Skeletal muscle tissue (tissue), 4 donors: ENCODE results near the gene TMX4. TPM values are rescaled to one million over a fixed set of nuclear protein-coding genes. Genes with fewer than 3 reads are reported as not detected.
"Not testable (repeated sequence)": the region's sequence is repeated elsewhere in the genome, so short reads cannot be mapped to it uniquely, and the experiment has no call there.

Source experiments
- H3K27ac ChIP-seq: one replicate; pipeline ENCODE4 v1.7.0; 2013; ENCODE audit warnings: mild to moderate bottlenecking, low read depth, low read length, inconsistent platforms
- H3K27me3 ChIP-seq, 3 donors: one replicate each; pipeline ENCODE4 v1.7.0; 2013; ENCODE audit warnings: low read length in 3 of 3; ENCODE audit not compliant: control insufficient read depth in 3 of 3, insufficient read depth in 3 of 3
- H3K36me3 ChIP-seq, 3 donors: one replicate each; pipeline ENCODE4 v1.7.0; 2013; ENCODE audit warnings: low read length in 3 of 3; ENCODE audit not compliant: control insufficient read depth in 3 of 3, insufficient read depth in 3 of 3
- H3K4me1 ChIP-seq, 3 donors: one replicate each; pipeline ENCODE4 v1.7.0; 2013; ENCODE audit warnings: low read length in 3 of 3, mild to moderate bottlenecking in 3 of 3; ENCODE audit not compliant: control insufficient read depth in 3 of 3, insufficient read depth in 3 of 3
- H3K4me3 ChIP-seq, 3 donors: one replicate each; pipeline ENCODE4 v1.7.0; 2013; ENCODE audit warnings: low read length in 3 of 3
- H3K9ac ChIP-seq, 3 donors: one replicate each; pipeline ENCODE4 v1.7.0; 2013; ENCODE audit warnings: low read length in 3 of 3, mild to moderate bottlenecking in 3 of 3, moderate library complexity in 2 of 3, low read depth in 1 of 3
- H3K9me3 ChIP-seq, 3 donors: one replicate each; pipeline ENCODE4 v1.7.0; 2013; ENCODE audit warnings: low read length in 3 of 3; ENCODE audit not compliant: control insufficient read depth in 3 of 3
- total RNA-seq: library from RNA; depleted of rRNA; stranded (reverse); fragments of >200 nt; gene quantifications from one replicate; pipeline ENCODE4 v1.2.3, GENCODE V29; 2014
- donor health status: Osteomylitis.

TMX4 gene
- total RNA-seq, 1 donor from 2014 or later, result 13.6 TPM

DNA sequence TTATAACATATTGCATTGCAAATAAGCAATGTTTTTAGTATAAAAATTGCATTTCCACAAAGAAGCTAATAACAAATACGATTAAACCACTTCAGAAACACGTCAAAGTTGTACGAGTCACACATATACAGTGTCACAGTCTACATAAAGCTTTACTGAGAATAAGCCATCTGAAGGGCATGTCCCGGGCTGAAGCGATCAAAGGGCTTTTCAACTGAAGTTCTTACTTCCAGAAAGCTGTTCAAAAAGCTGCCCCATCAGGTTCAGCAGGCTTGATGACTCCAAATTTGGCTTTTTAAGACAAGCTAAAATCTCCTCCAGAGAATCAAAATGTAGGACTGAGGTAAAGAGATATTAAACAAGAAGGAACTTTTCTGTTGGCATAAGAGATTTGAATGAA, 41.9 kb downstream of the TMX4 start:
- no peak overlapping the region for H3K9ac ChIP-seq
- peaks cover 13 to 28% (median 22%) of the 10 kb centered on the region in 3 donors for H3K36me3 ChIP-seq
- H3K4me3 ChIP-seq, result no peak overlapping the region

DNA sequence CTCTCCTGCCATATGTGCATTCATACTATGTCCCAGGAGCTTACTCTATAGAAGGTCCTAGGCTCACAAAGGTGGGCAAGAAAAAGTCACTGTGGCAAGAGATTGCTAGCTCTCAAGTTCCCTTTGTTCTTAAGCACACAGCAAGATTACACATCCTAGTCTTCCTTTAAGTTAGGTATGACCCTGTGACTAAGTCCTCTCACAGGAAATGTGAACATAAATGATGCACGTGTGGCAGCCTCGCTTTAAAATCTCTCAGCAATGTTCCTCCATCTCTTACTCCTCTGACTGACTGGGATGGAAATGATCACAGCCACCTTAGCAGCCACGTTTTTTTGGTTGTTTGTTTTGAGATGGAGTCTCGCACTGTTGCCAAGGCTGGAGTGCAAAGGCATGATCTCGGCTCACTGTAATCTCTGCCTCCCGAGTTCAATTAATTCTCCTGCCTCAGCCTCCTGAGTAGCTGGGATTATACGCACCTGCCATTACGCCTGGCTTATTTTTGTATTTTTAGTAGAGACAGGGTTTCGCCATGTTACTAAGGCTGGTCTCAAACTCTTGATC, 43.6 kb downstream of the TMX4 start:
- H3K9ac ChIP-seq, result no peak overlapping the region
- H3K27ac ChIP-seq, result no peak overlapping the region
- no peaks in the 10 kb centered on the region for H3K27me3 ChIP-seq
- H3K4me1 ChIP-seq, result no peaks in the 10 kb centered on the region
- H3K36me3 ChIP-seq, result peaks cover 5 to 15% (median 7%) of the 10 kb centered on the region in 3 donors
- H3K4me3 ChIP-seq, result no peak overlapping the region
- no peaks in the 10 kb centered on the region for H3K9me3 ChIP-seq

More for the DNA sequence above, 41.9 kb downstream of the TMX4 start:
- Histone ChIP-seq H3K27ac (no peak overlapping the region), H3K4me1 (no peaks in the 10 kb centered on the region), H3K27me3 (no peaks in the 10 kb centered on the region), H3K9me3 (no peaks in the 10 kb centered on the region)

DNA sequence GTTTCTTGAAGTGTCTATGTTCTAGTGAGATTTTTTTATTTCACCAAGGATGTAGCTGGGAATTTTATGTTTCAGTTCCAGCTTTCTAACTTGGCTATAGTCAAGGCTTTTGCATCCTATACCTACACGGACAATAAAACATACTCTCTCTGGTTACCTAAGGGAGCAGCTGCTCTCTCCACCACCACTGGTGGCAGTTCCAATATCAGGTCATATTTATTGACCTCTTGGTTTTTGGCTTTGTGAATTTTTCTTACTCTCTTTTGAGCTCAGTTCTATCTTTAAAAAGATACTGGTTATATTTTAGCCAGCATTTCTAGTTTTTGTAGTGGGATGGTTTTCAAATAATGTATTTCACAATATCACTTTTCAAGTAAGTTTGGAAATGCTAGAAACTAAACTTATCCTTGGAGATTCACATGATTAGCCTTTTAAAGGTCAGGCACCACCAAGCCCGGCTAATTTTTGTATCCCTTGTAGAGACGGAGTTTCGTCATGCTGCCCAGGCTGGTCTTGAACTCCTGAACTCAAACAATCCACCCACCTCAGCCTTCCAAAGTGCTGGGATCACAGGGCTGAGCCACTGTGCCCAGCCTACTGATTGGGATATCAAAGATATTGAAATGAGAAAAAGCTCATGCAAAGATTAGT, 44.7 kb downstream of the TMX4 start:
- no peaks in the 10 kb centered on the region for H3K9me3 ChIP-seq
- no peaks in the 10 kb centered on the region for H3K27me3 ChIP-seq
- no peak overlapping the region for H3K9ac ChIP-seq
- H3K36me3 ChIP-seq, result peaks cover 0 to 5% (median 3%) of the 10 kb centered on the region in 3 donors
- H3K27ac ChIP-seq, result no peak overlapping the region
- H3K4me1 ChIP-seq, result no peaks in the 10 kb centered on the region
- no peak overlapping the region for H3K4me3 ChIP-seq

DNA sequence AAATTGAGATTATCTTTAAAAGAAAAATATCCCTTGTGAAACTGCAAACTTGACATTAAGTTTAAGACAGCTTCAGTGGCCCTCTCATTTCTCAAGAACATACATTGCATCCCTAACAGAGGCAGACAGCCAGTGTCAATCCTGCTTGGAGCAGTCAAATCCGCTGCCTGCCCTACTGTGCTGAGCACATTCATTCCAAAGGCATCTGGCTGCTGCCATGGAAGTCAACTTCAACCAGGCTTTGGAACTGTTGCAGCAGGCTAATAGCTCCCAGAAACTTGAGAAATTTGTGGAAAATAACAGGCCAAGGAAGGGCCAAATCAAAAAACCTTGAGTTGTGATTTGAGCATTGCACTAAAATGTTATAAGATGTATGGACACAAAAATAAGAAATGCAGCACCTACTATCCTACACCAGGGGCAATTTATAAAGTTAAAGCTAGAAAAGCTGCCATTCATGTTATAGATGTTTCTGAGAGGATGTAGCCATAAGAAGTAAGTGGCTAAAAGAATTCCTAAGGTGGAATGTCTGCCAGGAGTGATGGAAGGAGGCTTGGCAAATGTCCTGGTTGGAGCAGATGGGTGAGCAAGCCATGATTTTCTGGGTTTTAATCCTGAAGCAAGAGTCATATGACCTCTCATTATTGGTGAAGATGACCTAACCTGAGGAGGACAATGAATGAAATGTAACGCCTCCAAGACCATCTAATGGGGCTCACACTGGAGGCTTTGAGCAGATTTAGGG, 47.9 kb downstream of the TMX4 start:
- Histone ChIP-seq H3K9me3 (no peaks in the 10 kb centered on the region), H3K4me1 (no peaks in the 10 kb centered on the region), H3K9ac (no peak overlapping the region), H3K36me3 (no peaks in the 10 kb centered on the region), H3K27me3 (no peaks in the 10 kb centered on the region), H3K27ac (no peak overlapping the region), H3K4me3 (no peak overlapping the region)

DNA sequence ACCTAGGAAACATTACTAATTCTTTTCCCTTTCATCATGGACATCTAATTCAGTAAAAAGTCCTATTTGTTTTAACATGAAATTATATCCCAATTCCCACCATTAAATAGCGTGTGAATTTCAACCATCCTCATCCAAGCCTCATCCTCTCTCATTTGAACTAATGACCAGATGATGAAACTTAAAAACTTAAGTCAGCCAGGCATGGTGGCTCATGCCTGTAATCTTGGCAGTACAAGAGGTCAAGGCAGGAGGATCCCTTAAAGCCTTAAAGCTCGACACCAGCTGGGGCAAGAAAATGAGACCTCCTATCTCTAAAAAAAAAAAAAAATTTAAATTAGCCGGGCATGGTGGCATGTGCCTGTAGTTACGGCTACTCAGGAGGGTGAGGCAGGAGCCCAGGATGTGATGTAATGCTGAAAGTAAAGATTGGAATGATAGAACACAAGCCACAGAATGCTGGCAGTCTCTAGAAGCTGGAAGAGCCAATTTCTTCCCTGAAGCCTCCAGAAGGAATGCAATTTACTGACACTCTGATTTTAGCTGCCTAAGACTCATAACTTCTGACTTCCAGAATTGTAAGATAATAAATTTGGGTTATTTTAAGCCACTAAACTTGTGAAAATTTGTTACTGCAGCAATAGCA, 52.2 kb downstream of the TMX4 start:
- Histone ChIP-seq H3K27me3 (no peaks in the 10 kb centered on the region), H3K27ac (no peak overlapping the region), H3K4me3 (no peak overlapping the region)

DNA sequence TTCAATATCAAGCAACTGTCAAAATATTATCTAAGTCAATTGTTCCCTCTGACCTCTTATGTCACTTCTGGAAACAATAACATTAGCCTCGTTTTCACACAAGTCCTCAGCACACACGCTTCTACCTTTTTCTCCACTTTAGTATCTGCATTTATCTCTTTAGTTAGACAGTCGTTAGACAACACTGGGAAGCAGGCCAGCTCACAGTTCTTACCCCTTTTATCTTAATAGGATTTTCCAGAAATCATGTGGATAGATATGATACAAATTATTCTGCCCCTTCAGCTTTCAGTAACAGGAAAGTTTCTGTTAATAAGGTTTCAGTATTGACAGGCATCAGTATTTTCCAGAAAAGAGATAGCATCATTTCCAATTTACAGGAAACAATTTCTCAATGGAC, 53.4 kb downstream of the TMX4 start:
- no peak overlapping the region for H3K4me3 ChIP-seq

More for the DNA sequence above, 52.2 kb downstream of the TMX4 start:
- no peak overlapping the region for H3K9ac ChIP-seq
- H3K9me3 ChIP-seq, result no peaks in the 10 kb centered on the region
- H3K4me1 ChIP-seq, result no peaks in the 10 kb centered on the region
- H3K36me3 ChIP-seq, result no peaks in the 10 kb centered on the region

DNA sequence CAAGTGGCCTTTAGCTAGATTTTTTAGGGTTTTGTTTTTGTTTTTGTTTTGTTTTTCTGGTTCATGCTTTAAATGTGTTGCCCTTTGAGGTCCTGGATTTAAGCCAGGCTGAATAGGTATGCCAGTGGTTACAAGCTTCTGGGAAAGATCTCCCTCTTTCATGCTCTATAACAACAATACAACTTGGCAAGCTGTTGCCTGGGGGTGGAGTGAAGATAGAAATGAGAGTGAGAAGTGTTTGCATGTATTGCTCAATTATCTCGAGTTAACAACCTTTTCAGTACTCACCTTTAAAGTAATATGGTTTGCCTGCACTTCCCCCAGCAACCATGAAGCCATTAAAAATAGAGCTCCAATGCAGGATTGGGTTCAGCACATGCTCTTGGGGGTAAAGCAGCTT, 60.1 kb downstream of the TMX4 start:
- Histone ChIP-seq H3K9me3 (peaks cover 0 to 2% (median 0%) of the 10 kb centered on the region in 3 donors), H3K4me1 (no peaks in the 10 kb centered on the region), H3K27ac (no peak overlapping the region), H3K27me3 (no peaks in the 10 kb centered on the region), H3K36me3 (no peaks in the 10 kb centered on the region), H3K9ac (no peak overlapping the region), H3K4me3 (no peak overlapping the region)

More for the DNA sequence above, 53.4 kb downstream of the TMX4 start:
- H3K27ac ChIP-seq, result no peak overlapping the region
- no peaks in the 10 kb centered on the region for H3K36me3 ChIP-seq
- no peaks in the 10 kb centered on the region for H3K27me3 ChIP-seq
- H3K9me3 ChIP-seq, result no peaks in the 10 kb centered on the region
- no peak overlapping the region for H3K9ac ChIP-seq
- no peaks in the 10 kb centered on the region for H3K4me1 ChIP-seq

DNA sequence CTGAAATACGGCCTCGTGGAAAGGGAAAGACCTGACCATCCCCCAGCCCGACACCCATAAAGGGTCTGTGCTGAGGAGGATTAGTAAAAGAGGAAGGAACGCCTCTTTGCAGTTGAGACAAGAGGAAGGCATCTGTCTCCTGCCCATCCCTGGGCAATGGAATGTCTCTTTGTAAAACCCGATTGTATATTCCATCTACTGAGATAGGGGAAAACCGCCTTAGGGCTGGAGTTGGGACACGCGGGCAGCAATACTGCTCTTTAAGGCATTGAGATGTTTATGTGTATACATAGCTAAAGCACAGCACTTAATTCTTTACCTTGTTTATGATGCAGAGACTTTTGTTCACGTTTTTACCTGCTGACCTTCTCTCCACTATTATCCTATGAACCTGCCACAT, 63.0 kb downstream of the TMX4 start:
- H3K27ac ChIP-seq, H3K9me3 ChIP-seq, H3K9ac ChIP-seq, H3K4me3 ChIP-seq, H3K36me3 ChIP-seq, H3K4me1 ChIP-seq, H3K27me3 ChIP-seq: not testable (repeated sequence)

DNA sequence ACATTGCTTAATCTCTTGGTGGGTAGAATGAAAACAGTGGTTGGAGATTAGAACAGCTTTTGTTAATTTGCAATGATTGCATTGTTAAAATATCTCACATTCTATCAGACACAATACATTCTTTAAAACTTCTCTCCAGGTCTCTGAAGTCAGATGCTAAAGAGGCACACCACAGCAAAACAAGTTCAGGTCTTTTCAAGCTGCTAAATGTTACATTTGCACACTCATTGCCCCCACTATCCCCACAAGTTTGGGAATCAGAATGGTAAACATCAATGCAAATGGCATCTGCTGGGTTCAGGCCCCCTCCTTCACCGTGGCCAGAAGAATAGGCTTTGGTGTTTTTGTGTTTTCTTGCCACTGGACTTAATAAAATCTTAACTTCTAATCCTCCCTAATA, 69.2 kb downstream of the TMX4 start:
- Histone ChIP-seq H3K36me3 (no peaks in the 10 kb centered on the region), H3K9me3 (peaks cover 0 to 3% (median 0%) of the 10 kb centered on the region in 3 donors), H3K27ac (no peak overlapping the region), H3K27me3 (no peaks in the 10 kb centered on the region), H3K4me1 (no peaks in the 10 kb centered on the region), H3K9ac (no peak overlapping the region), H3K4me3 (no peak overlapping the region)

DNA sequence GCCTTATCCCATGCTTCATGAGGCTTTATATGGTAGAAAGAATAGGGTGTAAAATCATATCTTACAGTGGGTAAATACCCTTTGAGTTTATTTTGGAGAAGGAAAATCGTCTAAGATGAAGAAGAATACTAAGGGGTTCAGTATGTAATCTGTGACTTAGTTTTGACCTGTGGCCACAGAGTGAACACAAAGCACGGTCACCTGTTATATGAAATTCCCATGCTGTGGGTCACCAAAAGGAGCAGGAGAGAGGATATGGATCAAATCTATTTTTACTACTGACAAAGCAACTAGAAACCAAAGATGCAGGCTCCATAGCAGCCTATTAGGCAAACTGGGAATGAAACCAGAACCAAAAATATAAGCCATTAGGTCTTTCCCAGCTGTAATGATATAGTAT, 75.7 kb downstream of the TMX4 start:
- H3K4me3 ChIP-seq, result no peak overlapping the region
- no peaks in the 10 kb centered on the region for H3K27me3 ChIP-seq
- peaks cover 0 to 3% (median 0%) of the 10 kb centered on the region in 3 donors for H3K9me3 ChIP-seq
- H3K36me3 ChIP-seq, result no peaks in the 10 kb centered on the region
- no peak overlapping the region for H3K27ac ChIP-seq
- no peaks in the 10 kb centered on the region for H3K4me1 ChIP-seq
- H3K9ac ChIP-seq, result no peak overlapping the region
